Mesenchymal stem cell (in vitro differentiated cells and primary cell): ENCODE measurements around the gene PTPN7.

Experiments
- DNase-seq: peaks from one replicate; pipeline ENCODE4 v3.0.0-alpha.2; 2013
- H2AFZ ChIP-seq: one replicate; pipeline ENCODE4 v1.6.1; 2013; ENCODE audit warnings: low read depth, mild to moderate bottlenecking, control low read depth, inconsistent platforms, low read length, moderate library complexity
- H2AK5ac ChIP-seq: 2 replicates; pipeline ENCODE4 v1.6.1; 2013; ENCODE audit warnings: low read length, moderate library complexity, mild to moderate bottlenecking, inconsistent platforms; ENCODE audit not compliant: severe bottlenecking
- H2BK120ac ChIP-seq: one replicate; pipeline ENCODE4 v1.6.1; 2013; ENCODE audit warnings: low read depth, mild to moderate bottlenecking, inconsistent platforms, low read length, moderate library complexity
- H2BK12ac ChIP-seq, 2 experiments: one replicate each; pipeline ENCODE4 v1.6.1; 2013; ENCODE audit warnings: inconsistent platforms in 2 of 2, low read length in 2 of 2, mild to moderate bottlenecking in 2 of 2, moderate library complexity in 2 of 2, control low read depth in 1 of 2
- H2BK15ac ChIP-seq: one replicate; pipeline ENCODE4 v1.6.1; 2013; ENCODE audit warnings: mild to moderate bottlenecking, low read depth, inconsistent platforms; ENCODE audit not compliant: poor library complexity, severe bottlenecking
- H2BK5ac ChIP-seq: 2 replicates; pipeline ENCODE4 v1.6.1; 2013; ENCODE audit warnings: low read depth, mild to moderate bottlenecking, low read length, control low read depth, inconsistent platforms; ENCODE audit not compliant: poor library complexity, severe bottlenecking
- H3K14ac ChIP-seq, 2 experiments: one replicate each; pipeline ENCODE4 v1.6.1; 2013; ENCODE audit warnings: inconsistent platforms in 2 of 2, low read length in 2 of 2, control low read depth in 1 of 2, mild to moderate bottlenecking in 1 of 2, moderate library complexity in 1 of 2
- H3K18ac ChIP-seq, 2 experiments: one replicate each; pipeline ENCODE4 v1.6.1; 2013; ENCODE audit warnings: inconsistent platforms in 2 of 2, low read length in 2 of 2, control low read depth in 1 of 2, low read depth in 1 of 2, mild to moderate bottlenecking in 1 of 2
- H3K23ac ChIP-seq, 2 experiments: one replicate each; pipeline ENCODE4 v1.6.1; 2013; ENCODE audit warnings: inconsistent platforms in 2 of 2, low read length in 2 of 2, mild to moderate bottlenecking in 2 of 2, moderate library complexity in 2 of 2, control low read depth in 1 of 2
- H3K27ac ChIP-seq: 2 replicates; pipeline ENCODE4 v1.5.1; 2013; ENCODE audit warnings: mild to moderate bottlenecking, moderate library complexity, low read length, control low read depth, inconsistent platforms; ENCODE audit not compliant: poor library complexity, severe bottlenecking
- H3K27me3 ChIP-seq, 2 experiments: 2 replicates each; pipeline versions ENCODE4 v1.6.1 to v1.7.0; 2013; ENCODE audit warnings: low read length in 2 of 2, mild to moderate bottlenecking in 2 of 2, moderate library complexity in 2 of 2, control low read depth in 1 of 2, inconsistent platforms in 1 of 2; ENCODE audit not compliant: control insufficient read depth in 1 of 2, insufficient read depth in 1 of 2
- H3K36me3 ChIP-seq, 2 experiments: 2 replicates each; pipeline versions ENCODE4 v1.6.1 to v1.7.0; 2013; ENCODE audit warnings: low read length in 2 of 2, control low read depth in 1 of 2, inconsistent platforms in 1 of 2, low read depth in 1 of 2, mild to moderate bottlenecking in 1 of 2; ENCODE audit not compliant: insufficient read depth in 2 of 2, control insufficient read depth in 1 of 2
- H3K4ac ChIP-seq, 2 experiments: one replicate each; pipeline ENCODE4 v1.6.1; 2013; ENCODE audit warnings: inconsistent platforms in 2 of 2, low read length in 2 of 2, mild to moderate bottlenecking in 2 of 2, moderate library complexity in 2 of 2, control low read depth in 1 of 2, low read depth in 1 of 2
- H3K4me1 ChIP-seq: 2 replicates; pipeline ENCODE4 v1.6.1; 2013; ENCODE audit warnings: low read depth, low read length, control low read depth; ENCODE audit not compliant: control insufficient read depth, insufficient read depth
- H3K4me2 ChIP-seq: 2 replicates; pipeline ENCODE4 v1.6.1; 2013; ENCODE audit warnings: low read length, mild to moderate bottlenecking, inconsistent platforms; ENCODE audit not compliant: poor library complexity, severe bottlenecking
- H3K4me3 ChIP-seq, 2 experiments: 2 replicates each; pipeline versions ENCODE4 v1.5.1 to v1.7.0; 2013; ENCODE audit warnings: low read length in 2 of 2, mild to moderate bottlenecking in 2 of 2, control low read depth in 1 of 2, low read depth in 1 of 2; ENCODE audit not compliant: insufficient read depth in 1 of 2
- H3K79me1 ChIP-seq: replicated peaks from 2 replicates; pipeline ENCODE4 v1.6.1; 2013; ENCODE audit warnings: mild to moderate bottlenecking, control low read depth, low read length, inconsistent platforms; ENCODE audit not compliant: poor library complexity, severe bottlenecking
- H3K9ac ChIP-seq: 2 replicates; pipeline ENCODE4 v1.7.0; 2013; ENCODE audit warnings: mild to moderate bottlenecking, low read length, moderate library complexity
- H3K9me3 ChIP-seq: 2 replicates; pipeline ENCODE4 v1.7.0; 2013; ENCODE audit warnings: mild to moderate bottlenecking, low read length; ENCODE audit not compliant: control insufficient read depth
- H4K8ac ChIP-seq: one replicate; pipeline ENCODE4 v1.6.1; 2013; ENCODE audit warnings: inconsistent platforms, mild to moderate bottlenecking, low read length, moderate library complexity
- H4K91ac ChIP-seq: one replicate; pipeline ENCODE4 v1.6.1; 2013; ENCODE audit warnings: mild to moderate bottlenecking, low read length, inconsistent platforms
- WGBS: methylation state at CpG from one replicate; pipeline ENCODE4 v1.1.7; 2013; ENCODE audit warnings: mixed read lengths; 5-methylcytosine and 5-hydroxymethylcytosine counted together

PTPN7 gene

DNA sequence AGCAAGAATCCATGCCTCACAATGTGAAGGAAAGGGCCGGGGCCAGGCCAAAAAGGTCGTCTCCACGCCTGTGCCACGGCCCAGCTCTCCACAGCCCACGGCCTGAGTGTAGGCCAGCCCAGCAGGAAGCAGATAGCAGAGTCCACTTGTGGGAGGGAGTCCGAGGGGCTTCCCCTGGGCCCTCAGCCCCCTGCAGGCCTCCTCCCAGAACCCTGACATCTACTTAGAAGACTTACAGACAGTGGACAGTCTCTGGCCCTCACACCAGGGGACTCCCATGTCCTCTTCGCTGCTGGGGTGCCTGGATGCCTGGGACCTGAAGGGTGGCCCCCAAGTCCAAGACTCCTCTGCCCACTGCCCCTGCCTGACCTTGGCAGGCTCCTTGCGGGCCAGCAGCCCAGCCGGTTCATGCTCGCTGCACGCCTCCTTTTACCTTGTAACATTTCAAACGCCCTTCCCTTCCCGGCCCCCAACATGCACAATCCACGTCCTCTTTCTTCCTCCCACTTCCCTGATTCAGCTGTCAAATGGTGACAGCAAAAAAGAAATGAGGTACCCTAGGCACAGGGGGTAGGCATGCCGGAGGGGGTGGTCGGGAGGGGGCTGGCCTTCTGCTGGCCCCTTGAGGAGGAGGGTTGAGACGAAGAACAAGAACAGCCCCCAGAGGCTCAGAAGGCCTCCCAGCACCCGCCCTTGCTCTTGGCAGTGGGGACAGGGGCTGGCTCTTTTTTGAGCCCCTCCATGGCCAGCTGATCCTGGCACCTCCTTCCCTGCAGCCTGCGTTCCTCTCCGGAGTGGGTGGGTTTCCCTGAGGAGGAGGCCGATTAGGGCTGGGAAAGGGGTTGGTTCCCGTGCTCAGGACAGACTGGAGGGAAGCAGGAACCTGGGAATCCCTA is 997 bp upstream of the PTPN7 start:
- peak overlapping the region; percentile 6 for H2BK15ac ChIP-seq
- no peak overlapping the region for H2BK120ac ChIP-seq
- no peak overlapping the region for H2AFZ ChIP-seq
- no peak overlapping the region for H2BK5ac ChIP-seq
- no peak for DNase-seq
- H3K79me1 ChIP-seq, result no peaks in the 10 kb centered on the region
- H3K9me3 ChIP-seq, result no peaks in the 10 kb centered on the region
- no peak overlapping the region for H3K4me3 ChIP-seq
- H3K36me3 ChIP-seq, result no peaks in the 10 kb centered on the region
- no peak overlapping the region for H2BK12ac ChIP-seq
- no peak overlapping the region for H4K91ac ChIP-seq
- H3K4me1 ChIP-seq, result peaks cover 7% of the 10 kb centered on the region
- H3K14ac ChIP-seq, result no peak overlapping the region
- H4K8ac ChIP-seq, result no peak overlapping the region
- no peak overlapping the region for H3K4ac ChIP-seq
- H3K23ac ChIP-seq, result no peak overlapping the region
- WGBS, result 75% methylated on average over 20 of the region's 22 CpGs
- peaks cover 0 to 68% of the 10 kb centered on the region in 2 experiments for H3K27me3 ChIP-seq
- no peak overlapping the region for H3K4me2 ChIP-seq
- H3K9ac ChIP-seq, result no peak overlapping the region
- H2AK5ac ChIP-seq, result no peak overlapping the region
- H3K18ac ChIP-seq, result no peak overlapping the region
- H3K27ac ChIP-seq, result no peak overlapping the region

- H2BK5ac ChIP-seq, result no peak overlapping the region
- H3K9me3 ChIP-seq, result no peaks in the 10 kb centered on the region
- no peak overlapping the region for H3K4me3 ChIP-seq
- no peak overlapping the region for H3K4ac ChIP-seq
- H2BK120ac ChIP-seq, result no peak overlapping the region
- H3K79me1 ChIP-seq, result no peaks in the 10 kb centered on the region
- H2BK12ac ChIP-seq, result no peak overlapping the region
- no peak overlapping the region for H3K23ac ChIP-seq
- H3K18ac ChIP-seq, result peak overlapping the region in 1 of 2 experiments; percentile 23
- no peak overlapping the region for H2BK15ac ChIP-seq
- H4K8ac ChIP-seq, result no peak overlapping the region
- peak overlapping the region in 1 of 2 experiments; percentile 18 for H3K14ac ChIP-seq
- no peak overlapping the region for H3K4me2 ChIP-seq
- no peak overlapping the region for H4K91ac ChIP-seq
- no peak overlapping the region for H3K9ac ChIP-seq
- H3K27me3 ChIP-seq, result peaks cover 0 to 62% of the 10 kb centered on the region in 2 experiments
- no peak overlapping the region for H2AK5ac ChIP-seq
- H3K4me1 ChIP-seq, result peaks cover 14% of the 10 kb centered on the region
- WGBS, result 85% methylated on average over 15 of the region's 16 CpGs
- no peak for DNase-seq
- H3K27ac ChIP-seq, result no peak overlapping the region
- H2AFZ ChIP-seq, result no peak overlapping the region
- no peaks in the 10 kb centered on the region for H3K36me3 ChIP-seq
Measured at GRCh38 chr1:202159534-202160371, 649 bp downstream of the PTPN7 start.

- no peaks in the 10 kb centered on the region for H3K79me1 ChIP-seq
Measured at GRCh38 chr1:202158810-202159533, 1.4 kb downstream of the PTPN7 start.

More at GRCh38 chr1:202158810-202159533, 1.4 kb downstream of the PTPN7 start:
- H2BK120ac ChIP-seq, result no peak overlapping the region
- H2BK12ac ChIP-seq, result no peak overlapping the region
- no peak overlapping the region for H3K14ac ChIP-seq
- no peak overlapping the region for H3K4me3 ChIP-seq
- H3K4ac ChIP-seq, result no peak overlapping the region
- no peak overlapping the region for H3K18ac ChIP-seq
- no peaks in the 10 kb centered on the region for H3K9me3 ChIP-seq
- H2BK5ac ChIP-seq, result no peak overlapping the region
- peaks cover 10% of the 10 kb centered on the region for H3K4me1 ChIP-seq
- peaks cover 0 to 59% of the 10 kb centered on the region in 2 experiments for H3K27me3 ChIP-seq
- 89% methylated on average over 10 of the region's 10 CpGs for WGBS
- H2AK5ac ChIP-seq, result no peak overlapping the region
- H3K9ac ChIP-seq, result no peak overlapping the region
- no peak overlapping the region for H4K8ac ChIP-seq
- H2BK15ac ChIP-seq, result no peak overlapping the region
- H2AFZ ChIP-seq, result no peak overlapping the region
- no peak overlapping the region for H3K27ac ChIP-seq
- DNase-seq, result no peak
- no peak overlapping the region for H3K23ac ChIP-seq
- H4K91ac ChIP-seq, result no peak overlapping the region
- no peaks in the 10 kb centered on the region for H3K36me3 ChIP-seq
- H3K4me2 ChIP-seq, result no peak overlapping the region
